Brain microvascular endothelial cell (primary cell): ENCODE measurements around the gene ADAMTS12.
A peak's percentile ranks its signal among the peaks of the same experiment; 100 is the strongest.

ENCODE experiments used
- DNase-seq: peaks from one replicate; pipeline ENCODE4 v3.0.0-alpha.2; 2020
- H3K27ac ChIP-seq: fragments of 250-450 bp; sonication (Bioruptor Pico); 2 replicates; pipeline ENCODE4 v1.5.1; 2020; ENCODE audit warnings: mild to moderate bottlenecking, moderate library complexity
- H3K27me3 ChIP-seq: fragments of 250-450 bp; sonication (Bioruptor Pico); replicated peaks from 2 replicates; pipeline ENCODE4 v1.5.1; 2020; ENCODE audit warnings: mild to moderate bottlenecking
- H3K36me3 ChIP-seq: fragments of 250-450 bp; sonication (Bioruptor Pico); replicated peaks from 2 replicates; pipeline ENCODE4 v1.5.1; 2020; ENCODE audit warnings: mild to moderate bottlenecking
- H3K4me3 ChIP-seq: 2 replicates; pipeline ENCODE4 v1.5.1; 2011; ENCODE audit warnings: low read depth, mild to moderate bottlenecking, control low read depth, low read length, moderate library complexity
- CTCF ChIP-seq: IDR thresholded peaks from 2 replicates; pipeline ENCODE4 v1.5.1; 2011; ENCODE audit warnings: low read depth, mild to moderate bottlenecking, moderate library complexity, low read length, control low read depth, inconsistent platforms; ENCODE audit errors: missing control alignments
- in situ Hi-C: cut with HindIII; loops from 2 replicates; pipeline ENCODE4 v1.10.0; 2017; ENCODE audit warnings: low sequenced_read_pairs, low pct_ligation_motif_present

ADAMTS12 gene

GRCh38 chr5:33725806-33726205, 166.0 kb downstream of the ADAMTS12 start:
- Histone ChIP-seq H3K27ac (peak overlapping the region; percentile 68), H3K4me3 (no peak overlapping the region), H3K36me3 (peaks cover 19% of the 10 kb centered on the region), H3K27me3 (no peaks in the 10 kb centered on the region)
- peak; percentile 92 for DNase-seq
- in situ Hi-C loops: no loop called here
- TF ChIP-seq CTCF: no peak

- TF ChIP-seq CTCF: no peak
- Histone ChIP-seq H3K27me3 (no peaks in the 10 kb centered on the region), H3K4me3 (no peak overlapping the region), H3K27ac (no peak overlapping the region), H3K36me3 (peaks cover 19% of the 10 kb centered on the region)
- in situ Hi-C loops: no loop called here
- DNase-seq: peak; percentile 37
Observed at GRCh38 chr5:33721491-33722200, 170.1 kb downstream of the ADAMTS12 start.

- in situ Hi-C loops: no loop called here
- no peak overlapping the region for H3K4me3 ChIP-seq
- no peak for TF ChIP-seq CTCF
- no peak overlapping the region for H3K27ac ChIP-seq
- H3K27me3 ChIP-seq: no peaks in the 10 kb centered on the region
- no peak for DNase-seq
- peaks cover 15% of the 10 kb centered on the region for H3K36me3 ChIP-seq
Observed at GRCh38 chr5:33720176-33720575, 171.6 kb downstream of the ADAMTS12 start.

DNA sequence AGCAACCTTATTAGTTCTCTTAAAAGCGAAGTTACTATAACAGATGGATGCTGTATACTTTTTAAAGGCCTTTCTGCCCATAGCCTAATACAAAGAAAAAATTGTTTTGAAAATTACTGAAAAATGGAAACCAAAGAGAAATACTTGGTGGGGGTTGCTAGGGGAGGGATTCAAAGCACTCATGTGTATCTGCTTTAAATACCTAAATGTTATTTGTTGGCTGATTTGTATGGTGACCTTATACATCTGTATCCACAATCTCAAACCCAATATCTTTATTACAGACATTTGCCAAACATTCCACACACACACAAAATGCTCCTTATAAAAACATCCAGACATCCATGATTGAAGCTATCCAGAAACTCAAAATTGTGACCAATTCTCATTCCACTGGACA, 172.0 kb downstream of the ADAMTS12 start:
- DNase-seq: no peak
- no peaks in the 10 kb centered on the region for H3K27me3 ChIP-seq
- no peak overlapping the region for H3K4me3 ChIP-seq
- no peak overlapping the region for H3K27ac ChIP-seq
- H3K36me3 ChIP-seq: peaks cover 15% of the 10 kb centered on the region
- in situ Hi-C loops: no loop called here
- no peak for TF ChIP-seq CTCF

DNA sequence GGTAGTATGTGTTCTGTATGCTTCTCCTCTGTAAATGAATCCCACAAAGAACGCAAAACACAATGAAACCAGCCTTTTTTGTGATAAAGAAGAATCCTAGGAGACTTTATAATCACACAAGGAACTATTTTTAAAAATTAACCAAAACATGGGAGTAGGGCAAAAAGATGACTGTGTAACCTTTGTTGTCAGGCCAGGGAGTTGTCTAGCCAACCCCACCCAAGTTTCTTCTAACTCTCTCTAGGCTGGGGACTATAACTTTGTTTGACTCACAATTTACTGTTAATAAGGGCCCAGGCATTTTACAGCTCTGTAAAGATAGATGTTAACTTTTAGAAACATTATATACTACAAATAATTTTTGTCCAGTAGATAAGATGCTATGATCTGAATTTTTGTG, 176.1 kb downstream of the ADAMTS12 start:
- no peaks in the 10 kb centered on the region for H3K27me3 ChIP-seq
- DNase-seq: no peak
- no peak overlapping the region for H3K27ac ChIP-seq
- no peak for TF ChIP-seq CTCF
- no peak overlapping the region for H3K4me3 ChIP-seq
- in situ Hi-C loops: no loop called here
- H3K36me3 ChIP-seq: peaks cover 2% of the 10 kb centered on the region

- Histone ChIP-seq H3K4me3 (no peak overlapping the region), H3K27ac (no peak overlapping the region), H3K27me3 (no peaks in the 10 kb centered on the region), H3K36me3 (no peaks in the 10 kb centered on the region)
- in situ Hi-C loops: no loop called here
- TF ChIP-seq CTCF: no peak
- no peak for DNase-seq
Observed at GRCh38 chr5:33713136-33713765, 178.5 kb downstream of the ADAMTS12 start.
